Vagina (tissue), 2 donors: Measurements from ENCODE around the gene ARHGAP35.

Source experiments
- CTCF ChIP-seq, 3 experiments: fragments of 450-650 bp in 2 of 3; fragments of 200-600 bp in 1 of 3; sonication (generic) in 1 of 3; IDR thresholded peaks; one replicate each; pipeline ENCODE4 v1.5.1; 2017 to 2019; ENCODE audit warnings: antibody characterized with exemption in 3 of 3, mild to moderate bottlenecking in 2 of 3, moderate library complexity in 2 of 3
- POLR2A ChIP-seq, 2 donors: fragments of 450-650 bp; IDR thresholded peaks; one replicate each; pipeline ENCODE4 v1.6.1; 2017; ENCODE audit warnings: antibody characterized with exemption in 2 of 2, mild to moderate bottlenecking in 2 of 2, moderate library complexity in 2 of 2

- TF ChIP-seq CTCF (IDR thresholded peaks at IDR 0.05) (no peak), POLR2A (IDR thresholded peaks at IDR 0.05) (no peak)
These were observed 12.4 kb upstream of the ARHGAP35 start for GRCh38 chr19:46848389-46848788.
